K562 (cell line): ENCODE results near the gene MAGED4. TPM values are rescaled to one million over a fixed set of nuclear protein-coding genes. Genes with fewer than 3 reads are reported as not detected.
"Not testable (repeated sequence)": the region's sequence is repeated elsewhere in the genome, so short reads cannot be mapped to it uniquely, and the experiment has no call there.

Source experiments
- ATAC-seq: fragments of 200-7000 bp; cut with Tn5 transposase; 3 replicates; pipeline ENCODE4 v1.9.1; 2020; ENCODE audit warnings: moderate library complexity
- BruUV-seq: library from RNA; stranded (reverse); fragments of 400-500 nt; replicated peaks from 2 replicates; lab custom pipeline; 2021; lab: Mats Ljungman, UMichigan
- CTCF ChIA-PET: fragments of 300-600 bp; formaldehyde crosslinking; extraction: SDS; loops from one replicate; lab custom pipeline; 2021; ENCODE audit warnings: low intra/inter-chr PET ratio; lab: Yijun Ruan, JAX
- POLR2A ChIA-PET: fragments of 300-600, 350-650 bp; sonication (Branson Sonifier 250); formaldehyde crosslinking; extraction: SDS; loops from one replicate; lab custom pipeline; 2021; ENCODE audit warnings: antibody characterized with exemption, inconsistent platforms; lab: Yijun Ruan, JAX
- DNase-seq, 4 experiments: peaks; one replicate each; pipeline versions ENCODE4 v3.0.0 to v3.0.0-alpha.2; 2011 to 2018; ENCODE audit warnings: low spot score in 3 of 4, mixed read lengths in 3 of 4; ENCODE audit errors: extremely low read depth in 1 of 4
- FAIRE-seq: peaks from 2 replicates; lab custom pipeline; 2011; peaks lifted over from hg19 to GRCh38; lab: Jason Lieb, UNC
- H2AFZ ChIP-seq: 2 replicates; pipeline ENCODE4 v1.6.0; 2011; ENCODE audit warnings: low read depth, low read length, control low read depth, inconsistent platforms
- H3K27ac ChIP-seq: fragments of 200-600 bp; 3 replicates; pipeline ENCODE4 v1.8.0; 2011; ENCODE audit warnings: low read depth, mild to moderate bottlenecking, control low read depth, inconsistent platforms, low read length, moderate library complexity, mixed read lengths; ENCODE audit errors: extremely low read depth
- H3K27me3 ChIP-seq, 2 experiments: fragments of 300-600 bp in 1 of 2; 2 replicates in 1 of 2; 3 replicates in 1 of 2; pipeline versions ENCODE4 v1.6.0 to v1.8.0; 2011; ENCODE audit warnings: inconsistent platforms in 2 of 2, low read length in 2 of 2, mild to moderate bottlenecking in 1 of 2, mixed read lengths in 1 of 2, moderate library complexity in 1 of 2; ENCODE audit not compliant: control insufficient read depth in 2 of 2, insufficient read depth in 2 of 2
- H3K36me3 ChIP-seq: fragments of 300-600 bp; 3 replicates; pipeline ENCODE4 v1.8.0; 2011; ENCODE audit warnings: mild to moderate bottlenecking, low read length, inconsistent platforms; ENCODE audit not compliant: control insufficient read depth, insufficient read depth
- H3K4me1 ChIP-seq, 2 experiments: fragments of 200-600 bp in 1 of 2; replicated peaks in 1 of 2; 2 replicates in 1 of 2; 3 replicates in 1 of 2; pipeline versions ENCODE4 v1.5.1 to v1.8.0; 2011; ENCODE audit warnings: inconsistent platforms in 2 of 2, low read length in 2 of 2, mild to moderate bottlenecking in 1 of 2, mixed read lengths in 1 of 2, moderate library complexity in 1 of 2; ENCODE audit not compliant: control insufficient read depth in 2 of 2, insufficient read depth in 2 of 2
- H3K4me2 ChIP-seq: 2 replicates; pipeline ENCODE4 v1.6.1; 2011; ENCODE audit warnings: low read length, control low read depth, inconsistent platforms, mixed read lengths; ENCODE audit not compliant: insufficient read depth
- H3K4me3 ChIP-seq: fragments of 200-600 bp; sonication (generic), shearing (Covaris generic); 2 replicates; pipeline ENCODE4 v1.5.1; 2016; ENCODE audit warnings: control low read depth, inconsistent platforms
- H3K79me2 ChIP-seq: fragments of 200-600 bp; 3 replicates; pipeline ENCODE4 v1.8.0; 2011; ENCODE audit warnings: low read length, inconsistent platforms; ENCODE audit not compliant: control insufficient read depth, insufficient read depth
- H3K9ac ChIP-seq, 2 experiments: 2 replicates each; pipeline versions ENCODE4 v1.6.0 to v1.6.1; 2011; ENCODE audit warnings: low read depth in 2 of 2, low read length in 2 of 2, control low read depth in 1 of 2, inconsistent platforms in 1 of 2, mild to moderate bottlenecking in 1 of 2, mixed read lengths in 1 of 2; ENCODE audit not compliant: insufficient read depth in 1 of 2
- H3K9me1 ChIP-seq: one replicate; pipeline ENCODE4 v1.6.0; 2011; ENCODE audit warnings: inconsistent platforms, mild to moderate bottlenecking, low read length, moderate library complexity; ENCODE audit not compliant: control insufficient read depth, insufficient read depth
- H3K9me3 ChIP-seq: replicated peaks from 2 replicates; pipeline ENCODE4 v1.5.1; 2011; ENCODE audit warnings: low read depth, low read length, inconsistent platforms; ENCODE audit not compliant: control insufficient read depth, insufficient read depth
- H4K20me1 ChIP-seq: replicated peaks from 2 replicates; pipeline ENCODE4 v1.6.1; 2011; ENCODE audit warnings: low read length, inconsistent platforms, mixed read lengths; ENCODE audit not compliant: control insufficient read depth, insufficient read depth
- WGBS: fragments of 100-300 bp; shearing (Covaris generic); methylation state at CpG from one replicate; pipeline ENCODE4 v1.1.6; 2016; ENCODE audit warnings: low coverage, mixed read lengths; ENCODE audit not compliant: insufficient coverage; ENCODE audit errors: missing lambda C conversion rate; 5-methylcytosine and 5-hydroxymethylcytosine counted together
- in situ Hi-C: fragments of 300-500 bp; cut with MboI; formaldehyde crosslinking; loops from 4 replicates; pipeline ENCODE4 v1.15.0; 2018; ENCODE audit warnings: inconsistent platforms, mixed read lengths
- intact Hi-C: fragments of 100-400 bp; cut with micrococcal nuclease; formaldehyde crosslinking; loops from 2 replicates; pipeline ENCODE4 v1.14.2; 2022
- polyA plus RNA-seq, 8 experiments: library from polyadenylated mRNA; depleted of rRNA in 4 of 8; stranded (reverse) in 5 of 8; unstranded in 3 of 8; fragments of >200 nt; fragmentation: Nextera tagmentation in 2 of 8; fragmentation: Illumina TruSeq in 1 of 8; extraction: Ambion mirVana in 2 of 8; extraction: Trizol in 1 of 8; gene quantifications; 2 replicates each; pipeline versions ENCODE4 v1.2.1 to v1.2.3, GENCODE V29; 2011 to 2014; ENCODE audit warnings: inconsistent platforms in 1 of 8, missing spikeins in 1 of 8
- total RNA-seq, 7 experiments: library from RNA; depleted of rRNA in 6 of 7; stranded (reverse); fragments of >200 nt in 6 of 7; fragmentation: Illumina TruSeq in 2 of 7; extraction: Trizol in 2 of 7; gene quantifications; 2 replicates each; pipeline versions ENCODE4 v1.2.1 to v1.2.3, GENCODE V29; 2011 to 2021; ENCODE audit warnings: low replicate concordance in 1 of 7

The MAGED4 gene
- total and polyA plus RNA-seq, 9 of the 15 experiments (the other 6 are each of a cell fraction or from before 2014, with no cell fraction given) = not detected

GRCh38 chrX:52150667-52151066, 34.0 kb upstream of the MAGED4 start:
- H4K20me1 ChIP-seq, H3K9me1 ChIP-seq, H3K4me2 ChIP-seq, H2AFZ ChIP-seq, H3K36me3 ChIP-seq, CTCF ChIA-PET, DNase-seq, FAIRE-seq, in situ Hi-C loops, POLR2A ChIA-PET, H3K4me1 ChIP-seq, ATAC-seq, H3K27me3 ChIP-seq, H3K9ac ChIP-seq, H3K79me2 ChIP-seq, BruUV-seq, H3K27ac ChIP-seq, H3K9me3 ChIP-seq, H3K4me3 ChIP-seq, intact Hi-C loops: not testable (repeated sequence)
- 7% methylated on average over 3 of the region's 10 CpGs for WGBS

GRCh38 chrX:52160140-52160539, 24.5 kb upstream of the MAGED4 start:
- H3K9ac ChIP-seq, H3K9me1 ChIP-seq, H3K4me1 ChIP-seq, intact Hi-C loops, H3K36me3 ChIP-seq, H3K4me2 ChIP-seq, H3K27me3 ChIP-seq, CTCF ChIA-PET, H3K79me2 ChIP-seq, POLR2A ChIA-PET, H3K4me3 ChIP-seq, FAIRE-seq, H4K20me1 ChIP-seq, ATAC-seq, H3K27ac ChIP-seq, H3K9me3 ChIP-seq, DNase-seq, in situ Hi-C loops, BruUV-seq, H2AFZ ChIP-seq: not testable (repeated sequence)
- 0% methylated on average over 2 of the region's 8 CpGs for WGBS
